ENCODE results near the gene FBXW10B.
A peak's percentile ranks its signal among the peaks of the same experiment; 100 is the strongest.
"Not testable (repeated sequence)": the region's sequence is repeated elsewhere in the genome, so short reads cannot be mapped to it uniquely, and the experiment has no call there.

Gene FBXW10B

DNA sequence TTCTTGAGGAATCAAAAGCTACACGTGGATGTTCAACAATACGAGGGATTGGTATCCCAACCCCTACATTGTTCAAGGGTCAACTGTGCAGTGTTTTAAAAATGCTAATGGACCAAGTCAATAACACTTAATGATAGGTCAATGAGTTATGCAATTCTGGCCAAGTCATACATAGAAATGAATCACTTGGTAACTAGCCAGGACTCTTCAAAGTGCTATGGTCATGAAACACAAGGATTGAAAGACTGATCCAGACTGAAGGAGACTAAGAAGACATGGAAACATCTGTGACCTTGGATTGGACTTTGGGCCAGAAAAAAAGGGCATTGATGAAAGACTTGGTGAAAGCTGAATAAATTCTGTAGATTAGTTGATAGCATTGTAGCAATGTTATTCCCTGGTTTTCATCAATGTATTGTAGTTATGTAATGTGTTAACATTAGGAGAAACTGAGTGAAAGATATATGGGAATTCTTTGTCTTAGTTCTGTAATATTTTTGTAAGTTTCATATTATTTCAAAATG lies 11.5 kb upstream of the FBXW10B start:
- not testable (repeated sequence) for DNase-seq

DNA sequence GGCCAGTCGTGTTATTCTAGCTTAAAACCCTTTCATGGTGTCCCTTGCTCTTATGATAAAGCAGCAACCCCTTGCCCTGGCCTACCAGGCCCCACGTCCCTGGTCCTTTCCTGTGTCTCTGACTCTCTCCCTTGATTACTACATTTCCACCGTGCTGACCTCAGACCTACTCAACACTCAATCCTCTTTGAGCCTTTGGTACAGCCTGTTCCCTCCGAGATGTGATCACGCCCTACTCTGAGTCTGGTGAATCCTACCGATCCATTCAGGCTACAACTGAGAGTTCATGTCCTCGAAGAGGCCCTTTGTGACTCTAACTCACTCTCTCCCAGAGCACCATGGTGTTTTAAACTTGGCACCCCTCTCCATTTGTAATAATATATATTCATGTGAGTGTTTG lies 10.5 kb upstream of the FBXW10B start:
- not testable (repeated sequence) for DNase-seq

GRCh38 chr17:15623661-15624209 lies 4.2 kb upstream of the FBXW10B start:
- not testable (repeated sequence) for DNase-seq

DNA sequence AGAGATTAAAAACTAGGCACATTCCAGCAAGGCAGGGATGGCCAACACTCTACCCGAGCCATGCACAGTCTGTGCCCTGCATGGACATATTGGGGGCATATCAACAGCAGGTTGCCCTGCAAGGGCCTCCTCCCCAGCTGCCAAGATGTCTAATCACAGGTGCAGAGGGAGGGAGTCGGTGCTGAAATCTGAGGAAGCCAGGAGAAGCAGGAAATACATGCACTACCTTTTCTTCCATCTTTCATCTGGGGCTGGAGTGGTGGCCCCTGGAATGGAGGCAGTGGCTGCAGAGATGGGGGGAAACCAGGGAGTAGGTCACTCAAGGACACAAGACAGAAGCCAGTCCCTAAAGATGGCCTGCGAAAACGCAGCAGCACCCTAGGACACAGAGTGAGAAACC lies 3.8 kb upstream of the FBXW10B start:
- DNase-seq: not testable (repeated sequence)

DNA sequence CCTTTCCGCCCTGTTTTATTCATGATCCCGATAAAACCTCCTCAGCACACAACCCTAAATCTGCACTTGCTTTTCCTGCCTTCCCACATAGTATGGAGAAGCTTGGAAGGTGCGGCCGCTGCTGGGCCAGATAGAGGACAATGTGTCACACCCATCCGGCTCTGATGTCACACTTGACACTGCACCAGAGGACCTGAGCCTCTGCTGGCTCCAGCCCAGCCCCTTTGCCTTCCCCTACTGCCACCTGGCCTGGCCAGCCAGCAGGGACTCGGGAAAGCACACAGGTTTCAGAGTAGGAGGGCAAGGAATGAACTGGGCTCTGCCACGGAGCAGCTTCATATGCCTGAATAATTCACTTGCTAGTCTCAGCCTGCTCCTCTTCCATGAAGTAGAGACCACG lies 2.6 kb upstream of the FBXW10B start:
- not testable (repeated sequence) for DNase-seq

- DNase-seq: not testable (repeated sequence)
Measured at GRCh38 chr17:15616828-15617227, 2.7 kb downstream of the FBXW10B start.

GRCh38 chr17:15615850-15616249 lies 3.7 kb downstream of the FBXW10B start:
- DNase-seq: not testable (repeated sequence)

DNA sequence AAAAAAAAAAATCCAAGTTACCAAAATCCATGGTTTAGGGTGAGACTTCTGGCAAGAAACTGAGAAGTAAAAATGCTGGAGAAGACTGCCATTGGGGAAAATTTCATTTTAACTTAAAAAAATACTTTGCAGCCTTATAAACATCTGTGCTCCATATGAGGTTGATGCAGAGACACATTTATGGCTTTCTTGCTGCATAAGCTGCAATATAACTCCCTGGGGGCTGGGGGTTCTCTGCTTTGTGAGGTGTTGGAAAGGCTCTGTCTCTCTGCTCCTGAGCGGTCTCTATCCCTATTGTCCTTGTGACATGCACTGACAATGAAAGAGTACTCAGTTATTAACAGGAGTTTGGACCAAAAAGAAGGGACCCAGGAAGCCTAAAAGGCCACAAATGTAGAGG lies 6.4 kb downstream of the FBXW10B start:
- DNase-seq: not testable (repeated sequence)

DNA sequence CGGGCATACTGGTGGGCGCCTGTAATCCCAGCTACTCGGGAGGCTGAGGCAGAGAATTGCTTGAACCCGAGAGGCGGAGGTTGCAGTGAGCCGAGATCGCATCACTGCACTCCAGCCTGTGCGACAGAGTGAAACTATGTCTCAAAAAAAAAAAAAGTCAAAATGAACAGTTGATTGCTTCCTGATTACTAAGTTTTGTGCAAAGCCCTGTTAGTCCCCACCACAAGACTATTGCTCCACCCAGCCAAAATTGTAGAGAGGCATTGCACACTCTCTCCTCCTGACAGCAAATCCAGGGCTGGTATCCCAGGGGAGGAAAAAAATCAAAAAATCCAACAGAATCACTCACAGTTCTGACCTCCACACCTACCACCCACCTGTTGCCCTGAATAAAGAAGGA lies 26.5 kb downstream of the FBXW10B start:
- not testable (repeated sequence) for DNase-seq

DNA sequence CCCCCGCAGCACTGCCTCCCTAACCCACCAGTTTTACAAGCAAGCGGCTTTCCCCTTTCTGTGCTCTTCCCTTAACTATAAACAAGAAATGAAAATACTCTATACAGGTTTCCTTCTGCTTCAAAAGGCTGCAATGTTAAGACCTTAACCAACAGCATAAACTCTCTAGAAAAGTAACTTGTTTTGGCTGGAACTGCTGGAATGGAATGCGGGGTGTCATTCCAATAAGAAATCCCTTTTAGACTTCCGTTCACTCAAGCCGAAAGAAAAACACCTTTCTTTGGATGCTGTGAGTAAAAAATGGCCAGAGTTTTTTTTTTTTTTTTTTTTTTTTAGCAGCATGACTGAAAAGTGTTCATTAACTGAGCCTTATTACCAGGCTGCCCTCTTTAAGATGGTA lies 27.5 kb downstream of the FBXW10B start:
- DNase-seq: not testable (repeated sequence)

DNA sequence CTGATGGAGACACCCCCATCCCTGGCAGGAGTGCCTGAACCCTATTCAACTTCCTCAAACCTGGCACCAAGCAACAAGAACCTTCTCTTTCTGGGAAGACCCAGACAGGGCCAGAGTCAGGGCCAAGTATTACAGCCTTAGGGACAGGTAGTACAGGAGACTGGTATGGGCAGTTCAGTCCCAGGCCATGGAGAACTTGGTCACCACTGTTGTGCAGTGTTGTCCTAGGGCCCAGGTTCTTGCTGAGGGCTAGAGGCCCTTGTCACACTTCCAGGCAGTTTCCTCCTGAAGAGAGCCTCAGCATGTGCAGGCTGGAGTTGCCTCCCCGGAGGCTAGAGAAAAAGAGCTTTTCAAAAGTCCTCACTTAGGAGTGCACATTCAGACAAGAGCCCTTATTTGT lies 28.7 kb downstream of the FBXW10B start:
- not testable (repeated sequence) for DNase-seq

- not testable (repeated sequence) for DNase-seq
Measured at GRCh38 chr17:15589544-15590536, 29.7 kb downstream of the FBXW10B start.

DNA sequence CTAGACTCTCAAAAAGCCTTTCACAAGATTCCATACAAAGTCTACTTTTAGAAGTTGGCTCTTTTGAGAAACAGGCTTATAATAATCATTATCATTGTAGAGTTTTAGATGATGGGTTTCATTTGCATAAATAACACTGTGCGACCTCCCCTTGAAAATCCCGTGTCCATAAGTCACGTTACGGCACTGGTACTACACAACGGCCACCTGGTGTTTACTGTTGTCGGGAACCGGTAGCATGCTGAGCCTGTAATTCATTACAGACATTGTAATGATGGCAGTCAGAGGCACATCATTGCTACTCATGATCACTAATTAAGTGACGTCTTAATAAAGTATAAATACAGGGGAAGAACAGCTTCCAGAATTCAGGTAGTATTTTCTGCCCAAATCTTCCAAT lies 31.5 kb downstream of the FBXW10B start:
- DNase-seq: peak; percentile 44

- not testable (repeated sequence) for DNase-seq
Measured at GRCh38 chr17:15583313-15583712, 36.2 kb downstream of the FBXW10B start.

- not testable (repeated sequence) for DNase-seq
Measured at GRCh38 chr17:15581462-15581861, 38.0 kb downstream of the FBXW10B start.

- not testable (repeated sequence) for DNase-seq
Measured at GRCh38 chr17:15576848-15577247, 42.7 kb downstream of the FBXW10B start.

GRCh38 chr17:15574660-15575059 lies 44.8 kb downstream of the FBXW10B start:
- not testable (repeated sequence) for DNase-seq

DNA sequence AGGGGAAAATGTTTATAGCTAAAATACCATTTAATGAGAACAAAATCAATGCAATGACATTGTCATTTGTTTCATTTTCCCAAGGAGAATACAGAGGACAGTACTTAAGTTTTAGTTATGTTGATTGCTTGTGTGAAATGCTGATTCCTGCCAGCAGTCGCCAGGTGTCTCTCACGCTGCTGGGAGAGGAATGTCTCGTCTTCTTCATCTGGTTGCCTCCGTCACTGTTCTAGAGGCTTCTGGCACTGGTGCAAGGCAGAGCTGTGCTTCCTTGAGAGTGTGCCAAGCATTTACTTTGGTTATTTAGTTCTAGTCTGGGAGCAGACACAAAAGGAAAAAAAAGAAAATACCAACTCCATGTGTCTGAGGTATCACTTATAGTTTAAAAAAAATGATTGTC lies 45.6 kb downstream of the FBXW10B start:
- not testable (repeated sequence) for DNase-seq
